GM21367 (cell line): ENCODE measurements around the gene MYBPC3.

Experiments used
- ATAC-seq: cut with Tn5 transposase; IDR thresholded peaks from one replicate; pipeline ENCODE4 v1.9.1; 2021; ENCODE audit not compliant: unreplicated experiment

MYBPC3 gene

GRCh38 chr11:47352556-47352955 lies at the start of gene MYBPC3:
Gene MYBPC3 (minus strand): TSS chr11:47352702. CDS start chr11:47352647, 55 bp downstream.
- ATAC-seq, result no peak

DNA sequence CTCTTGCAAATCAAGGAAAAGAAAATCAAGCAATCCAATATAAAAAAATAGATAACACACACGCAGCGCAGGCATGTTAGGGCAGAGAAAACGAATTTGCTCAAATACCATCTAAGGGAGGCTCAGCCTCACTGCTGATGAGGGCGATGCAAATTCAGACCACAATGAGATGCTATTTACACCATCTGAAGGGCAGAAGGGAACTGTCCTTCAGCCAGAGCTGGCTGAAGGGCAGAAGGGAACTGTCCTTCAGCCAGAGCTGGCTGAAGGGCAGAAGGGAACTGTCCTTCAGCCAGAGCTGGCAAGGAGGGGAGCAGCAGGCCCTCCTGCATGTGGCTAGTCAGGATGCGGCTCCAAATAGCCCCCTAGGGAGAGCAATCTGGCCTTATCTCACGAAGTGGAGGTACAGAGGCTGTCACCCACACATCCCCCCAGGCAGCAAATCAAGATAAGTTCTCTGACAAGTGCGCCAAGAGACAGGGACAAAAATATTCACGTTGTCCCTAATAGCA lies 48.3 kb upstream of the MYBPC3 start:
- peak; percentile 63 for ATAC-seq

GRCh38 chr11:47399860-47400767 lies 47.6 kb upstream of the MYBPC3 start:
- peak; percentile 17 for ATAC-seq

- no peak for ATAC-seq
These were observed 46.0 kb upstream of the MYBPC3 start for GRCh38 chr11:47398551-47398950.

GRCh38 chr11:47398011-47398410 lies 45.5 kb upstream of the MYBPC3 start:
- ATAC-seq, result no peak

GRCh38 chr11:47396049-47396320 lies 43.5 kb upstream of the MYBPC3 start:
- no peak for ATAC-seq

DNA sequence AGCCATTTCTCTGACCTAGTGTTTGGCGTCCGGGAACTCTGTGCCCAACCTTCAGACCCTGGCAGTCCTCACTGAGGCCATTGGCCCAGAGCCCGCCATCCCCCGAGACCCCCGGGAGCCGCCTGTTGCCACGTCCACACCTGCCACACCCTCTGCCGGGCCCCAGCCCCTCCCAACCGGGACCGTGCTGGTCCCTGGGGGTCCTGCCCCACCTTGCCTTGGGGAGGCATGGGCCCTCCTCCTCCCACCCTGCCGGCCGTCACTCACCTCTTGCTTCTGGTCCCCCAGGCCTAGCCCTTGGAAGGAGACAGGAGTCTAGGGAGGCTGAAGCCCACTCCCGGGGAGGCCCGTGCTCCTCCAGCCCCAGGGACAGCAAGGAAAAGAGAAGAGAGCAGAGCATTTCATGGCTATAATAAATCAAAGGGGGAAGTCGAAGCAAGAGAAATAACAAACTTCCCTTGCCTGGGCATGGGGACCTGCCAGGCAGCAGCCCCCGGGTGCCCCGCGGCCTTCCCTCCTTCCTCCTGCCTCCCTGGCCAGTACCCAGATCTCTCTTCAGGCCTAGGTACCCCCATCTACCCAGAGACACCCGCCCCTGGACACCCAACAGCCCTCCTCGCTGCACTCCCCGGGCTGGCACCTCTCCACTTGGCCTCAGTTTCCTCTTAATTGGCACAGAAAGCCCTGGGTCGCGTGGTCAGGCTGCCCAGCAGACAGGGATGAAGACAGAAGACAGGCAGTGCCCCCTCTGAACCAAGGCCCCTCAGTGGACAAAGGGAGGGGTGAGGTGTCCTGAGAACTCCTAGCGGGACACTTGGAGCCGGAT lies 42.9 kb upstream of the MYBPC3 start:
- ATAC-seq, result no peak

- ATAC-seq, result no peak
These were observed 42.1 kb upstream of the MYBPC3 start for GRCh38 chr11:47394322-47395222.

DNA sequence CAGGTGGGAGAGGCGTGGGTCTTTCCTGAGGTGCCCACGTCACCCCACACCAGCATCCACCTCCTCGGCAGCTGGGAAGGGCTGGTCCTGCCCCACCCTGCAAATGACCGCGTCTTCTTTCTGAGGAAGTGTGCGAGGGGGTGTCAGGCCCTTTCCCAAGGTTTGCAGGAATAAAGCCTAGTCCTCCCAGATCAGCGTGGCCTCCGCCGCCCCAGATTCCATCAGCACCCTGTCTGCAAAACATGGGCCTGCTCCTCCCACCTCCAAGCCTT lies 41.5 kb upstream of the MYBPC3 start:
- no peak for ATAC-seq

- no peak for ATAC-seq
These were observed 40.9 kb upstream of the MYBPC3 start for GRCh38 chr11:47393163-47394049.

GRCh38 chr11:47392546-47393162 lies 40.2 kb upstream of the MYBPC3 start:
- no peak for ATAC-seq

DNA sequence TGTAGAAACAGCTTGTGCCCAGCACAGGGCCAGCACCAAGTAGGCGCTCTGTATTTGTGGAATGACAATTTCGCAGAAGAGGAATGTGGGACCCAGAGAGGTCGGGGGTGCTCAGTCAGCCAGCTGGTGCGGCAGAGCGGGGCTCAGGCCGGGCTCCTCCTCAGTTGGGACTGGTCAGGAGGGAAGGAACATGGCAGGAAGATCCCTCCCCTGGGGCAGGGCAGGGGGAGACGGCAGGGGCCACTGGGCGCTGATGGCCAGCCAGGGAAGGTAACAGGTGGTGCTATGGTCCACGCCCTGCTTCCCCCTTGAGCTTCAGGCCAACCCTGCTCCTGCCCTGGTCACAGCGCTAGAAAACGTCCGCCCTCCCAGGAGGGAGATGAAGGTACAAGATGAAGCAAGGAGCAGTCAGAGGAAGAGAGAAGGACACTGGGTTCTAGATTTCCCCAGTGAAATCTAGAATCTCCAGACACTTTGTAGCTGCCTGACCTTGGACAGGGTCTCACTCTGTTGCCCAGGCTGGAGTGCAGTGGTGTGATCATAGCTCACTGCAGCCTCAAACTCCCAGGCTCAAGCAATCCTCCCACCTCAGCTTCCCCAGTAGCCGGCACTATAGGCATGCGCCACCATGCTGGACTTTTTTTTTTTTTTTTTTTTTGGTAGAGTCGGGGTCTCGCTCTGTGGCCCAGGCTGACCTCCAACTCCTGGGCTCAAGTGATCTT lies 39.4 kb upstream of the MYBPC3 start:
- no peak for ATAC-seq

GRCh38 chr11:47391077-47391583 lies 38.6 kb upstream of the MYBPC3 start:
- no peak for ATAC-seq

DNA sequence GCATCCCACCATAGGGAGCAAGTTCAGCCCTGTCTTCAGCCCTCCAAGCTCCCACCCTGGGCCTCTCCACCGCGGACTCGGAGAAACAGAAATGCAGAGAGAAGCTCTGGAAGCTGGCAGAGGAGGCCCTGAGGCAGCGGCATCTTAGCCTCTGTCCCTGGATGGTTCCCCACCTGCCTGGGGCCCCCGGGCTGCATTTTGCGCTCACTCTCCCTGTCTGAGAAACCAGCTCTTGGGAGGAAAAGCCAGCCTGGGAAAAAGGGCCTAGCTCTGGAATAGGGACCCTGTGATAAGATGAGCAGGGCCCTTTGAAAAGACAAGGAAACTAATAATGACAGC lies 37.9 kb upstream of the MYBPC3 start:
- ATAC-seq, result no peak

DNA sequence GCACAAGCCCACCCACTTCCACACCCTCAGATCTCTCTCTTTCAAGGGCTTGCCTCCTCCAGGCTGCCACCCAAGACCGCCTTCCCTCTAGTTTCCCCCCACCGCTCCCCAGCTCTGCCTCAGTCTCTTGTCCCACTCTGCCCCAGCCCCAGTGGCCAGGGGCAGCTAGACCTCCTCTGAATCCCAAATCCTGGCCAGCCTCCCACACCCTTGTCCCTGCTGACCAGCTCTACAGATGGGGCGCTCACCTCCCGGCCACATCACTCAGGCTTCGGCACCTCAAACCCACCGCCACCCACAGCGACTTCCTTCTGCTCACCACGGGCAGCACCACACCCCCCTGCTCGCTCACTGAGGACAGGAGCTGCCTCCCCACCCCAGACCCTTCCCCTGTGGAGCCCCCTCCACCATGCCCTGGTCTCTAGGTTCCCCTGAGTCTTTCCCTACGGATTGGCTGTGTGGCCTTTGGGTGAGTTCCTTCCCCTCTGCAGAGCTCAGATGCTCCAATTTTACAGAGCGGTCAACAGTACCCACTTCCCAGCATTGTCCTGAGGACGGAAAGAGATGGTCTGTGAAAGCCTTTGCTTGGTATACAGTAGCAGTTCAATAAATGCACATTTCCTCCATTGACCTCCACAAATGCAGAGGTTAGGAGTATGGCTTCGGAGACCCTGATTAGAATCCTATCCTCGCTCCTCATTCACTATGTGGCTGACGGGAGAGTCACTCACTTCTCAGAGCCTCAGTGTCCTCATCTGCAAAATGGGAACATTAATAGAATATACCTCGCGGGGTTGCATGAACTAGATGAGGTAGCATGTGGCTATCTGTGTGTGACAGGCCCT lies 37.3 kb upstream of the MYBPC3 start:
- no peak for ATAC-seq

- no peak for ATAC-seq
These were observed 36.4 kb upstream of the MYBPC3 start for GRCh38 chr11:47388697-47389576.
